NT2/D1 (cell line): ENCODE measurements around the gene SCARB1.

ENCODE experiments used
- SUZ12 ChIP-seq: IDR thresholded peaks from 2 replicates; pipeline ENCODE4 v1.6.1; 2011; ENCODE audit not compliant: insufficient read length, insufficient read depth; ENCODE audit errors: extremely low read depth
- YY1 ChIP-seq: IDR thresholded peaks from 2 replicates; pipeline ENCODE4 v1.6.1; 2011; ENCODE audit not compliant: insufficient read length, insufficient read depth
- ZNF274 ChIP-seq: IDR thresholded peaks from 2 replicates; pipeline ENCODE4 v1.6.1; 2011; ENCODE audit warnings: mild to moderate bottlenecking, low read depth, low read length

- TF ChIP-seq YY1: no peak
- TF ChIP-seq SUZ12: no peak
- TF ChIP-seq ZNF274: no peak
These were observed 95.1 kb downstream of the SCARB1 start for GRCh38 chr12:124768452-124769162.
